HS-5 (cell line): ENCODE results near the gene MS4A8.
"Not testable (repeated sequence)": the region's sequence is repeated elsewhere in the genome, so short reads cannot be mapped to it uniquely, and the experiment has no call there.

ENCODE experiments used
- DNase-seq: peaks from one replicate; pipeline ENCODE4 v3.0.0-alpha.2; 2012; ENCODE audit warnings: low read depth

Gene MS4A8, protein sequence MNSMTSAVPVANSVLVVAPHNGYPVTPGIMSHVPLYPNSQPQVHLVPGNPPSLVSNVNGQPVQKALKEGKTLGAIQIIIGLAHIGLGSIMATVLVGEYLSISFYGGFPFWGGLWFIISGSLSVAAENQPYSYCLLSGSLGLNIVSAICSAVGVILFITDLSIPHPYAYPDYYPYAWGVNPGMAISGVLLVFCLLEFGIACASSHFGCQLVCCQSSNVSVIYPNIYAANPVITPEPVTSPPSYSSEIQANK

DNA sequence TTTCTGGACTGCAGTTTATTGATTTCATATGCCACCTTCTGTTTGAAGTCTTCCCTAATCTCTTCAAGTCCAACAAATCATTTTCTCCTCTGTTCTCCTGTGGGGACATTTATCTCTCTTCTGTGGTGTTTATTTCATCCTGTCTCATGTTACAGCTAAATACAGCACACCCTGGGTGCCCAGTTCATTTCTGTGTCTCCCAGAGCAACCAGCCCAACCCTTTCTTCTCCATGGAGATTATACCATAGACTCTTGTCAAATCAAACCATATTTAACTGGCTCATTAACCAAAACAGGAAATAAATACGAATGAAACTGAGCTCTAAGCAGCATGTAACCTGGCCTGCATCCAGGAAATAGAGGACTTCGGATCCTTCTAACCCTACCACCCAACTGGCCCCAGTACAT, at the start of gene MS4A8:
Gene MS4A8, plus strand, starts transcription at position 329 of the 408 bp plus-strand sequence. CDS start 1,249 bp downstream, outside the sequence.
- no peak for DNase-seq

DNA sequence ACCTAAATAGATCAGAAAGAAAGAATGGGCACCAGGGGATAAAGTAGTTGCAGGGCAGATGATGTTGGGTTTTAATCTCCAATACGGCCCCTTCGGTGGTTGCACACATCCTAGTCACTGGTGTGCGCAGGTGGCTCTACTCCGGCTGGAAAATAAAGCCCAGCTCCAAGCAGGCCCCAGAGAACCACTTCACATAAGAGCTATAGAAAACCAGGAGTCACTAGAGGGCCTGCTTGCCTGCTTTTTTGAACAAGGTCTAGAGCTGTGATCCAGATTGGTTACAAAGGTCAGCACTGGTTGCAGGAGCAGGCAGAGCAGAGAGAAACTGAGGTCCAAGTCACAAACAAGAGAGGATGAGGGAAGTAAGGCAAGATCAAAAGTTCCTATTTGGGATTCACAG, 41.5 kb upstream of the MS4A8 start:
- DNase-seq = no peak

DNA sequence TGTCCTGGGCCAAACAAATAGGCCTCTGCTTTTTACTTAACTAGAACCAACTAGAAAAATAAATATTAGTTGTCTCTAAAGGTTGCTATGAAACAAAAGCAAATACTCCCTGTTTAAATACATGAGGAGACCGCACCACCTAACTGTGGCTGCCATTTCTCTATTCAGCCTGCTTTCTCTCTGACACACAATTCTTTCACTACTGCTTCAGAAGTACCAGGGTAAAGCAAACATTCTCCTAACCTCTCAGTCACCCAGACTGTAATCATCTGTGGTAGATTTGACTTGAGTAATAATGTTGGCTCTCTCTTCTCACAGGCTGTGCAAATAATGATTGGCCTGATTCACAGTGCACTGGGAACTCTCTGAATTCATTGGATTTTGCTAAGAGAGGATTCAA, 41.0 kb upstream of the MS4A8 start:
- no peak for DNase-seq

DNA sequence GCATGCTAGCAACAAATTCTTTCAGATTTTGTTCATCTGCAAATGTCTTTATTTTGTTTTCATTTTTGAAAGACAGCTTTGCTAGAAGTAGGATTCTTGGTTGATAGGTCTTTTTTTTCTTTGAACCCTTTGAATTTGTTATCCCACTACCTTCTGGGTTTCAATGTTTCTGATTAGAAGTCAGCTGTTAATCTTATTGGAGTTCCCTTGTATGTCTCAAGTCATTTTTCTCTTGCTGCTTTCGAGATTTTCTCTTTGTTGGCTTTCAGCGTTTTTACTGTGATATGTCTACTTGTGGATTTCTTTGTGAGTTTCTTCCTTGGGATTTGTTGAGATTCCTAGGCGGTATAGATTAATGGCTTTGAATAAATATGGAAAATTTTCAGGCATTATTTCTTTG, 27.2 kb upstream of the MS4A8 start:
- no peak for DNase-seq

DNA sequence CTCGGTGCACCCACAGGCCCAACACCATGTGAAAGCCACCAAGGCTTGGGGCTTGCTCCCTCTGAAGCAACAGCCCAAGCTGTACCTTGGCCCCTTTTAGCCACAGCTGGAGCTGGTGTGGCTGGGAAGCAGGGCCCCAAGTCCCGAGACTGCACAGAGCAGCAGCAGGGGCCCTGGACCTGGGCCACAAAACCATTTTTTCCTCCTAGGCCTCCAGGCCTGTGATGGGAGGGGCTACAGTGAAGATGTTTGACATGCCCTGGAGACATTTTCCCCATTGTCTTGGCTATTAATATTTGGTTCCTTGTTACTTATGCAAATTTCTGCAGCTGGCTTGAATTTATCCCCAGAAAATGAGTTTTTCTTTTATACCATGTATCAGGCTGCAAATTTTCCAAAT, 21.2 kb upstream of the MS4A8 start:
- not testable (repeated sequence) for DNase-seq

DNA sequence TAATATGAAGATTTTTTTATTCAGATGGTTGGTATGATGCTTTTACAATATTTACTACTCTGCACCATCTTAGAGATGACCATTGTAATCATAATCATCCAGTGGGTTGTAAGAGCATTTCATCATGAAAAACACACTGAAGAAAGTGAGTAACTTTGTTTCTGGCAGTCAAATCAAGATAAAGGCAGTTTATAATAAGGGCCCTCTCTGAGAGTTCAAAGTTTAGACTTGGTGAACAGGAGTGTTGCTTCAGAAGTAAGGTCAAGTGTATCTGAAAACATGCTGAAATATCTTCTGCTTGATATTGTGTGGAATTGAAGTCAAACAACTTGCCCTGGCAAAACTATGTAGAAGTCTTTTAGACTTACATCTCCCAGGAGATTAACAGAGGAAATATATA, 19.5 kb upstream of the MS4A8 start:
- no peak for DNase-seq

DNA sequence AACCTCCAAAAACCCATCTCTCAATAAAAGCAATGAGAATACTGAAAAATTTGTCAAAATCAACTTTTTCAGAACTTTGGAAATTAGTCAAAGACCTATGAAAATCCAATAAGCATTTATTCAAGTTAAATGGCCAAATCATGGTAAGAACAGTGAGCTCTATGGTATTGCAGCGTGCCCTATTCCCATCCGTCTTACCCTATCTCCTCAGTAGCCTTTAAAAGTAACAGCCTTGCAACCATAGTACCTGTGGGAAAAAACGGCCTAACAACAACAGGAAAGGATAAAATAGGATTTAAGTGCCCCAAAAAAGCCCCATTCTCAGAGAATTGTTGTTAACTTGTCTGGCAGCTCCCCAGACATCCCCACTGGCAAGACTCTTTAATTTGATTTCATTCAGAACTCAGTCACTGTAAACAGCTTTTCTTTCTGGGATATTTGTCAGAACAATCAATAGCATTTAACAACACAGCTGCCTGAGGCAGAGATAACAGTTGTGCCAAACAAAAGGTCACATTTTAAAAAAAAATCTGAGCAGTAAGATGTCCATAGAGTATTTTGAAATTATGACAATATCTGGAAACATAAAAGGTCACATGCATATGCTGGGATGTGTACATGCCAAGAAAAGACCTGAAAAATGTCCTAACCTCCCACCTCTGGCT, 18.8 kb upstream of the MS4A8 start:
- no peak for DNase-seq

DNA sequence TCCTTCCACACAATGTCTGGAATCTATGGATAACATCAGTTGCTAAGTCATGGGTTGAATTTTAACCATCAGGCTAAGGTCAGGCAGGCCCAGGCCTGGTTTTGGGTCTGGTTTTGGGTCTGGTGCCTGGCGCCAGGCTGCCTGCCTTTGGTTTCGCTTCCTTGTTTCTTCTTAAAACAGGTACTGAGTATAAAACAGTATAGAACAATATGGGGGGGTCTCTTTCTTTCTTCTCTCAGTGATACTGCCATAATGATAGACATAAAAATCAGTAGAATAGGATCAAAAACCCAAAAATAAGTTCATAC, 14.9 kb upstream of the MS4A8 start:
- not testable (repeated sequence) for DNase-seq

DNA sequence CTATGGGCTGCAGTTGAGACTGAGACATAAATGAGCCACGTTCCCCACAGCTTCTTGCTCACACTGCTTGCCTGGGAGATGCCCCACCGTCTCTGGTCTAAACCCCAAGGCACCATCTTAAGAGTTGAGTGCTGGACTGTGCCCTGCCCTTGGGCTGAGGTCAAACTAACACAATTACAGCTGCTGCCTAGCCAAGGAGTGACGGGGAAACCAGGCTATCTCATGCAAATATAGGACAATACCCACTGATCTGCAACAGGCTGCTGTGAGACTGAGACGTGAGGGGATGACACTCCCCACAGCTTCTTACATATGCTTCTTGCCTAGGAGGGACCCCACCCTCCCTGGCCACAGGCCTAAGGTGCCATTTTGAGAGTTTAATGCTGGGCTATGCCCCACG, 7.8 kb upstream of the MS4A8 start:
- DNase-seq = no peak

DNA sequence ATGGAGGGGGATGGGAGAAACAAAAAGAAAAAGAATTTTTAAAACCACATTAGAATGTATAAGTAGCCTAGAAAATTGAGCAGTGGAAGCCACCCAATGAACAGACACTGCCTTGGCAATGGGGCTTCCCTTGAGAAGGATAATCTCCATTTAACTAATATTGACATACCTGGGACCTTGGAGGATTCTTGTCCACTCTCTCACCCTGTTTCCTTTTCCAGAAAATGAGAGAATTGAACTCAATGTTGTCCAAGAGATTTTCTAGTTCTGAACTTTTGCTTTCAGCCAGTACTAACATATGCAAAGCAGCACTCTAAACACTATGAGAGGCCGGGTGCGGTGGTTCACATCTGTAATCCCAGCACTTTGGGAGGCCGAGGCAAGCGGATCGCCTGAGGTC, 524 bp downstream of the MS4A8 start:
- no peak for DNase-seq

DNA sequence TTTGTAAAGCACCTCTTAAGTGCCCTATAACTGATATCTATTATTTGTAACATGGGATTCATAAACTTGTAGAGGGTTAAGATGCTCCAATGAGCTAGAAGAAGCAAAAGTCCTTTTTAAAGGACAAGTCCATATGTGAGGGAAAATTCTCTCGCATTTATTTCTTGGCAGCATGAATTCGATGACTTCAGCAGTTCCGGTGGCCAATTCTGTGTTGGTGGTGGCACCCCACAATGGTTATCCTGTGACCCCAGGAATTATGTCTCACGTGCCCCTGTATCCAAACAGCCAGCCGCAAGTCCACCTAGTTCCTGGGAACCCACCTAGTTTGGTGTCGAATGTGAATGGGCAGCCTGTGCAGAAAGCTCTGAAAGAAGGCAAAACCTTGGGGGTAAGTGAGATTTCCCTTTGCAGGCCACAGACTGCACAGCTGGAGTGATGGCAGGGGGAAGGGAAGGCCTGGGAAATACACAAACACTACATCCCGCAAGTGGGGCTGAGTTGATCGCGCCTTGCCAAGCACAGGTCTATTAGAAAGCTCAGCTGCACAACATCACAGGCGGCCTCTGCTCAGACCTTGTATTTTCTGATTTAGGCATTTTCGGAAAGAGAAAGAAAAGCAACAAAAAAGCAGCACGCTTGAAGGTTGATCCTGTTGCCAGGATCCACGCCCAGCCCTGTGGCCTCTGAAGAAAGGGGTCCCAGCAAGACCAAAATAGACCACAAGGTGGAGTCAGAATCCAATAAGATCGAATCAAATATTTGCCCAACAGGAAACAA, 1.5 kb downstream of the MS4A8 start:
- peak; percentile 4 for DNase-seq

DNA sequence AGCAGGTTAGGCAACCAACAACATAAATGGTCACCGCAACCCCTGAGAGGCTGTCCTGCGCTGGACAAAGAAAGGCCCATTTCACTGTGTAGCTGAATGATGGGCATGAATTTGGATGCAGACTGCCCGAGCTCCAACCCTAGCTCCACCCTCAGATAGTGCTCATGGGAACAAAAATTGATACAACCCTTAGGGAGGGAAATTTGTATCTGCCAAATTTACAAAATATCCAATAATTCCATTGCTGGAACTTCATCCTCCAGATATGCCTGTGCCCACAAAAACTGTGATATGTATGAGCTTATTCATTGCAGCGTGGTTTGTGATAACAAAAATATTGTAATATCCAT, 2.0 kb downstream of the MS4A8 start:
- DNase-seq = no peak

DNA sequence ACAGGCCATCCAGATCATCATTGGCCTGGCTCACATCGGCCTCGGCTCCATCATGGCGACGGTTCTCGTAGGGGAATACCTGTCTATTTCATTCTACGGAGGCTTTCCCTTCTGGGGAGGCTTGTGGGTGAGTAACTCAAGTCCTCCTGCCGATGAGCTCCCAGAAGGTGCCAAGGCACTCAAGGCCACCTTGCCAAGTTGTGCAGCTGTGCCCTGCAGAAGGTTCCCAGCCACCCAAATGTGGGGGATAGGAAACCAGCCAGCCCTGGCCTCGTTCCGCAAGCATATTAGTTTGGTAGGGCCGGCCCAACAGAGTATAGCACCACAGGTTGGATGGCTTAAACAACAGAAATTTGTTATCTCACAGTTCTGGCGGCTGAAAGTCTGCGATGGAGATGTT, 4.0 kb downstream of the MS4A8 start:
- no peak for DNase-seq

DNA sequence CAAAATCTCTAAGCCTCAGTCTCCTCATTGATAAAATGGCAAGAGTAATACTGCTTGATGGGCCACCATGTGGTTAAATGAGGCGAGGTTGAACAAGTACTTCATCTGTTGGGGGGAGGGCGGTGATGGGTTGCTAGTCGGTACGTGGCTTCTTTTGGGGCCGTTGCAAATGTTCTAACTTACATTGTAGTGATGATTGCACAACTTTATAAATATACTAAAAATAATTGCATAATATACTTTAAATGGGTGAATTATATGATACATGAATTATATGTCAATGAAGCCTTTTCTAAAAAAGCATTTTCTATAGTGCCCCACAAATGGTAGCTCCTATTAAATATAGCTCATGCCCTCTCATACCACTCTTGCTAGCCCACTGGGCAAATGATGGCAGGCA, 6.5 kb downstream of the MS4A8 start:
- DNase-seq = no peak

DNA sequence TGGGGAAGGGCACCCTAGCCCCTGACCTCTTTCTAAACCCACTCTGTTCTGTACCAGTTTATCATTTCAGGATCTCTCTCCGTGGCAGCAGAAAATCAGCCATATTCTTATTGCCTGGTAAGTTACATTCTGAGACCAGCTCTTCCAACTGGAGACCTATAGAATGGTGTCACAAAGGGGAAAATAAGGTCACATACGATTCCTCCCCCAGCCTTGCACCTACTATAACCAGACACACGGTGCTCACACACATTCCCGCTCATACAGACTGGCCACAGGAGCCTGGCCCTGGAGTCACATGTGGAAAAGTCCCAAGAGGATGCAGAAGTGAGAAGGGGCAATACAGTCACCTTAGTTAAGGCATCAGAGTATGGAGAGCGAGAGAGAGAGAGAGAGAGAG, 7.5 kb downstream of the MS4A8 start:
- DNase-seq = no peak

DNA sequence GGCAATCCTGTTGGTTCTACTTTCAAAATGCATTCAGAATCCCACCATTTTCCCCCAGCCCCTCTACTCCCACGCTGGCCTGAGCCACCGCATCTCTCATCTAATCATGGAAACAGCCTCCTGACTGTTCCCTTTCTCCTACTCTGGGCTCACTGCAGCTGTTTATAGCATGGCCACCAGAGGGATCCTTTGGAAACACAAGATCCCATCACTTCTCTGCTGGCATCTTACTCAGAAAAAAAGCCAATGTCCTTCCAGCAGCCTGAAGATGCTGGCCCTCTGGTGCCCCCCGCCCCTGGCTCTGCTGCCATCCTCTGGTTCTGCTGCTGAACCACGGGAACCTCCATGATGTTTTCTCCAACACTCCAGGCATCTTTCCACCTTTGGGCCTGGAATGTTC, 11.1 kb downstream of the MS4A8 start:
- DNase-seq = no peak

DNA sequence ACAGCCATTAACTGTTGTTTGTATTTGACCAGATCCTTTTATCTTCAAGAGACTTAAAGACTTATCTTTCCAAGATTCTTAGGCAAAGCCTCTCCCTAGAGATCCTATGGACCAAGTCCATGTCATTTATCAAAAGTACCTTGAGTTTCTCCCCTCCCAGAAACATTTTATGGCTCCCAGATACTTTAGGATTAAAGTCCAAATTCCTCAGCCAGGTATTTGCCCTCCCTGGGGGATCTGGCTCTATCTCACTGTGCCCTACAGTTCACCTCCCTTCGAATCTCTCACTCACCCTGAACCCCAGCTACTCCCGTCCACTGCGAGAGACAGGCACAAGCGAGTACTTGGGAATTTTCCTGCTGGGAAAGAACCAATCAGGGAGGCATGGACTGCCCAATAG, 11.9 kb downstream of the MS4A8 start:
- DNase-seq = no peak

DNA sequence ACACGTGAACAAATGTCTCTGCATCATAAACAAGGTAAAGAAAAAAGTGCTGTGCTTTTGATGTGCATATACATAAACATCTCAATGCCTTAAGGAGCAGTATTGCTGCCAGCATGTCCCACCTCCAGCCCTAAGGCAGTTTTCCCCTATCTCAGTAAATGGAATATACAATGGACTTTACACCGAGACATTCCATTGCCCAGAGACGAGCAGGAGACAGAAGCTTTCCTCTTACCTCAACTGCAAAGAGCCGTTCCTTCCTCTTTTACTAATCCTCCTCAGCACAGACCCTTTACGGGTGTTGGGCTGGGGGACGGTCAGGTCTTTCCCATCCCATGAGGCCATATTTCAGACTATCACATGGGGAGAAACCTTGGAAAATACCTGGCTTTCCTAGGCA, 14.0 kb downstream of the MS4A8 start:
- not testable (repeated sequence) for DNase-seq

DNA sequence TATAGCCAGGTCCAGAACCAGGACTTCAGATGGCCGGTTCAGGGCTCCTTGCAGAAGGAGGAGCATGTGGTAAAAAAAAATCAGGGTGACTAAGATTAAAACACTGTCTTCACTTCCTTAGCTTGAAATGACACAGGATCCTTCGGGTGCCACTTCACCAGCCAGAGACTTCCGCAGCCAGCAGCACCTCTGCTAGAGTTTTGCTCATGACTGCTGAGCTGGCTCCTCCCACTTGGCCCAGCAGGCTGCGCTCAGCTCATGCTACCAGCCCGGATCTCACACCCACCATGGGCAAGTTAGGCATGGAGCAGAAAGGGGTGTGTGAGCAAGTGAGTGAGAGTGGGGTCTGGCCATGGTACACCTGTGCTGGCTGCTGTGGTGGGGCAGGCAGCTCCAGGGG, 18.5 kb downstream of the MS4A8 start:
- no peak for DNase-seq

DNA sequence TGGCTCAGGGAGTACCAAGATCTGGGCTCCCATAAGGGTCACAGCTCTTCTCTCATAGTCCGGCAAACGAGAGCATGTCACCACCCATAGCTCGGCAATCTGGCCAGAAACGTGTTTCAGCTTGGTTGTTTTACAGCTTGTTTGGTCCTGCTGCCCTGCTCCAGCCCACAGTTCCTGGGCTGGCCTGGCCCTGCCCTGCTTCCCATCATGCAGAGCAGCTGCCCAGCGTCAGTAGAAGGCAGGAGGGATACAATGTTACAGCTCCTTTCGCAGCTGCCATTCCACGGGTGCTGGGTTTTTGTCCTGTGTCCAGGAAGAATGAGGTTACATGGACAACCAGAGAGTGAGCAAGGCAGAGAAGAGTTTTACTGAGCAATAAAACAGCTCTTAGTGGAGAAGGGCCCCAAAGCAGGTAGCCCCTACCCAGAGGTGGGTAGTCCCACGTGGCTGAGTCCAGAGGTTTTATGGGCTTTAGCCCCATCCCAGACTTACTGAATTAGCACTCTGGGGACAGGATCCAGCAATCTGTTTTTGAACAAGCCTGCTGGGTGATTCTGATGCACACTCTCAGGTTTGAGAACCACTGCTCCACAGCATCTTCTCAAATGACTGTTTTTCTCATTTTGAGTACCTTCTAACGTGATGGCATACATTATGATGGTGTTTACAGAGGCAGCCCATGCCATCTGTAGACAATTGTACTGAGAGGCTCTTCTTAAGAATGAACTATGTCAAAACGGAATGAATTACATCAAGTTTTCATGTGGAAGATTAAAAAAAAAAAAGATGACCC, 19.3 kb downstream of the MS4A8 start:
- no peak for DNase-seq

DNA sequence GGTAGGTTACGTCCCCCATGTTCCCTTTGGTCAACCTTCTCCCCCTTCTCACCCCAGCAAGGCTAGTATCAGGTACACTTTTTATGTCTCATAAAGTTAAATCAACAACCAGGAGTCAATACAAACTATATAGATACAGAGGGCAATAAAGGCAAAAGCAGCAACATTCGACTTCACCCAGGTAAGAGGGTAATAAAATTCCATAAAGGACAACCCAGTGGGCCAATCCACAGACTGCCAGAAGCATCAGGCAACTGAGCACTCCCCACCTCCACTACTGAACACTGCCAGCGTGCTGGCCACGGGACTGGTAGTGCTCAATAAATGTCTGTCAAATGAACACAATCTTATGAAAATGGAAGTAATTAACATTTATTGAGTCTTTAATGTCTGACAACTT, 20.0 kb downstream of the MS4A8 start:
- no peak for DNase-seq

DNA sequence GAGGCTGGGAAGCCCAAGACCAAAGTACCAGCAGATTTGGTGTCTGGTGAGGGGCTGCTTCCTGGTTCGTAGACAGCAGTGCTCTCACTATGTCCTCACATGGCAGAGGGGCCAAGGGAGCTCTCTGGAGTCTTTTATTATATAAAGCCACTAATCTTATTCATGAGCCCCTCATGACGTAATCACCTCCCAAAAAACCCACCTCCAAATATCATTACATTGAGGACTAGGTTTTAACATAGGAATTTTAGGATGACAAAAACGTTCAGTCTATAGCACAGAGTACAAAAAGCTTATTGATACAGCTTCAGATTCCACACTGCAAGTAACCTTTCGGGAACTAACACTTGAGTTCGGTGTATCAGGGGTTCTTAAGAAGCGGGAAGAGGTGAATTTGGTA, 21.0 kb downstream of the MS4A8 start:
- DNase-seq = no peak

DNA sequence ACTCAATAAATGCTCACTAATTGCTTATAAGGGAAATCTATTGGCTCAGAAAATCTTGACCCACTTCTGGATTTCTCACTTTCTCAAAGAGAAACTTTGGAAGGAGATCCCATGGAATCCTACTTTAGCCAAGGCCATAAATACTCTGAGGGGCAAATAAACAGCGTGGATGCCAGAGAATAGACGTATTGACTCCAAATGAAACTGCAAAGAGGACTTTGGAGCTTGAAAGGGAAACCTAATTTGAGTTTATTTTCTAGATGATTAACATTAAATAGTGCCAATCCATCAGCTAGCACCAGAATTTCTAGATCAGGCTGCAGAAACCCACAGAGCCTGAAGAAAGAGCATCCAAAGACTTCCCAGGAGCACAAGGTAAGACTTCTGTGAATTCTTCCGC, 25.0 kb downstream of the MS4A8 start, which contains the start of gene MS4A18:
Gene MS4A18, plus strand, starts transcription at position 301 of the 400 bp plus-strand sequence.
- DNase-seq = no peak
